Endothelial cell of hepatic sinusoid (primary cell): Measurements from ENCODE around the gene CNTNAP5.

Experiments used
- in situ Hi-C: cut with HindIII; loops from 2 replicates; pipeline ENCODE4 v1.10.0; 2017; ENCODE audit warnings: low sequenced_read_pairs

The CNTNAP5 gene

DNA sequence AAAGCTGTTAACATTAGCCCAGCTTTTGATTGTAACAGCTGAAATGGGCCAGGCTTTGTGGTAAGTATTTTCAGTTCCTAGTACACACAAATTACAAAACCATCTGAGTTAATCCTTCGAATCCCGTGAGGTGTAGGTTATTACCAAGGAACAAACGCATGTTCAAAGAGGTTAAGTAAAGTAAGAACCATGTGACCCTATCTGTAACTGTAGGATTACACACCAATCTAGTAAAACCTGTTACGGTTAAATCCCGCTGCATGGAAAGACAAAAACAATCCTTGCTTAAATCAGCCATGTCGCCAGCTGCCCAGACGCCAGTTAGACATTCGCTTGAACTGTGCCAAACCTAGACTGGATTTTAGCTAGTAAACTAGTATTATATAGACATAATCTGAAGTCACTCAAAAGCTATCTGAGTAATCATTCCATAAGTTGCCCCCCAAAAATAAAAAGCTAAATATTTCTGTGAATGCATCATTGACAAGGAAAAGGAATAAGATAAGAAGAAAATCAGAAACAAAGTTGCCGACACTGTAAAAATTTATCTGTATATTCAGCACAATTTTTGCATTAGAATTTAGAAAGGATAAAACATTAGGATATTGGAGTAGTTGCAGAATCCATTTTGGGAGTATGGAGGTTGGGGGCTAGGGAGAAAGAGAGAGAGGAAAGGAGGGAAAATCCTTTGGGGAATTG lies 638.0 kb downstream of the CNTNAP5 start:
- in situ Hi-C loops, result no loop called here

DNA sequence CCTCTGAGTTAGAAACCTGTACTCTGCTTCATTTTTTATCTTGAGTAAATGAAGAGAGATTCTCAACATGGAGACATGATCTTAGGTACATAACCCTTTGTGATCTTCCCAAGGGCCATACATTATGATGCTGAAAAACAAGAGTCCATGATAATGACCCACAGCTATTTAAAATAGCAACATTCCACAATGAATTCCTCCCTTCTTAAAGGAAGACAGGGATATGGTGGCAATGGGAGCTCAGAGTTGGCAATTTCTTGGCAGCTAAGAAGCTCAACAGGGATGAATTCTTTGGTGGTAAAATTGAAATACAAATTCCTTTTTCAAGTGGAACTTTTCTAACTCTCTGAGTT lies 638.5 kb downstream of the CNTNAP5 start:
- in situ Hi-C loops, result no loop called here

DNA sequence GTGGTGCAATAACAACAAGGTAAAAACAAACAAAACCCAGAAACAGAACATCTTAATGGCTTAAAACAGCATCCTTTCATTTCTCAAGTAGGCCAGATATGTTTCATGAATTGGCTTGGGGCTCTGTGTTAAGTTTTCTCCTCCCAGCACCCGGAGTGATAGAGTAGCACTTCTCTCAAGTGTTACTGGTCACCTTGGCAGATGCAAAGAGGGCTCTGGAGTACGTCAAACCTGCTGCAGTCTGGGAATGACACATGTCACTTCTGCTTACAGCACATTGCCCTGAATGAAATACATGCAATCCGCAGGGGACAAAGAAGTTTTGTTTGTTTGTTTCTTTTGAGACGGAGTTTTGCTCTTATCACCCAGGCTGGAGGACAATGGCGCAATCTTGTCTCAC lies 639.3 kb downstream of the CNTNAP5 start:
- in situ Hi-C loops, result no loop called here

DNA sequence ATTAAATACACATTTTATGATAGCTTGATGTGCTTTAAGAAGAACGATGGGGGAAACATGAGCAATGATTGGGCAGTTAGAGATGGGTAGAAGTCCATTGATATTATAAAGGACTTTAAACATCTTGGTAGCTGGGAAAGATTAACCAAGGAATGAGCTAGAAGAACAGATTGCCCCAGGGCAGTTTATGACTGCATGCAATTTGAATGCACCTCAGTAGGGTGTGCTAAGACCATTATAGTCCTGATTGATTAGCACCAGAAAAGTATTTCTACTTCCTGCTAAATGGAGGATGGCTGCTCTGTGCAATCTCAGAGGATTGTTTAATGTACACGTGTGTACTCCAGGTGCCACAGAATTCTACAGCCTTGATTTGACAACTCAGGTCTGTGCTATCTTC lies 641.9 kb downstream of the CNTNAP5 start:
- in situ Hi-C loops, result no loop called here

DNA sequence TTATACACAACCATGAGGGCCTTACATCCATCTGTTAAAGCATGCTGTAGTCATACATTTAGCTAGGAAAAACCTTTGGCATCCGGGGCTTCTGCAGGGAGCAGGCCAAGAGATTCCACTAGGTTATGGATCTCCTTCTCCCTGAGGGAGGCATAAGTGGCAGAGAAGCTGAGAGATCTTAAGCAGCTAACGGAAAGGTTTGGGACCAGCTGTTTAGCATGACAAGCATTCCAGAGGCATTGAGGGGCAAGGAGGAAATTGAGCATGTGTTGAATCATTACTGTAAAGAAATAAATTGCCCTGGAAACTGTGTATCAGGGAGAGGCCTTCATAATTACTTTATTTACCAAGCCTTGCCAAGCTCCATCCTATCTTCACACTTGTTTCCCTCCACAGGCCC lies 643.1 kb downstream of the CNTNAP5 start:
- in situ Hi-C loops, result no loop called here

DNA sequence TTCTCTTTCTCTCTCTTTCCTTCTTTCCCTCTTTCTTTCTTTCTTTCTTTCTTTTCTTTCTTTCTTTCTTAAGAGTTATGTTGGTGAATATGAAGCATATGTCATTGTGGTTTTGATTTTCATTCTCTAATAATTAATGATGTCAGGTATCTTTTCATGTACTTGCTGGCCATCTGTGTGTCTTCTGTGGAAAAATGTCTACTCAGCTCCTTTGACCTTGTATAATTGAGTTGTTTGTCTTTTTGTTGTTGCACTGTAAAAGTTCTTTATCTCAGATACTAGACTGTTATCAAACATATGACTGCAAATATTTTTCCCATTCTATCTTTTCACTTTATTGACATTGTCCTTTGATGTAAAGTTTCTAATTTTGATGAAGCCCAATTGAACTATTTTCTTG lies 645.1 kb downstream of the CNTNAP5 start:
- in situ Hi-C loops, result no loop called here

DNA sequence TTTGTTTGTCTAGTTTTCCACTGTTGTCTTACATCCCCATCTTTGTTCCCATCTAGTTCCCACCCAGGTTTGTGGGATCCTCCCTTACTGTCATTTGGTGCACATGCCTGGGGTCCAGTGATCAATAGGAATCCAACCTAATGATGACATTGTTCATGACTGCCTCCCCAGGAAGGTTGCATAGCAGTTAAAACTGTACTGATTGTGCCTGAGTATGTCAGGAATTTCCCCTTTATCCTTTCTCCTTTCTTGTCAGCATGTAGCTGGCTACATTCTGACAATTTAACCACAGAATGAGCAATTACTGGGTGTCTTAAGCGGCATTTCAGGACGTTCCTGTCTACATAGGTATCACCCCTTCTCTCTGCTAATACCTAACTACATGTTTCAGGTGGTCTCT lies 653.0 kb downstream of the CNTNAP5 start:
- in situ Hi-C loops, result no loop called here

DNA sequence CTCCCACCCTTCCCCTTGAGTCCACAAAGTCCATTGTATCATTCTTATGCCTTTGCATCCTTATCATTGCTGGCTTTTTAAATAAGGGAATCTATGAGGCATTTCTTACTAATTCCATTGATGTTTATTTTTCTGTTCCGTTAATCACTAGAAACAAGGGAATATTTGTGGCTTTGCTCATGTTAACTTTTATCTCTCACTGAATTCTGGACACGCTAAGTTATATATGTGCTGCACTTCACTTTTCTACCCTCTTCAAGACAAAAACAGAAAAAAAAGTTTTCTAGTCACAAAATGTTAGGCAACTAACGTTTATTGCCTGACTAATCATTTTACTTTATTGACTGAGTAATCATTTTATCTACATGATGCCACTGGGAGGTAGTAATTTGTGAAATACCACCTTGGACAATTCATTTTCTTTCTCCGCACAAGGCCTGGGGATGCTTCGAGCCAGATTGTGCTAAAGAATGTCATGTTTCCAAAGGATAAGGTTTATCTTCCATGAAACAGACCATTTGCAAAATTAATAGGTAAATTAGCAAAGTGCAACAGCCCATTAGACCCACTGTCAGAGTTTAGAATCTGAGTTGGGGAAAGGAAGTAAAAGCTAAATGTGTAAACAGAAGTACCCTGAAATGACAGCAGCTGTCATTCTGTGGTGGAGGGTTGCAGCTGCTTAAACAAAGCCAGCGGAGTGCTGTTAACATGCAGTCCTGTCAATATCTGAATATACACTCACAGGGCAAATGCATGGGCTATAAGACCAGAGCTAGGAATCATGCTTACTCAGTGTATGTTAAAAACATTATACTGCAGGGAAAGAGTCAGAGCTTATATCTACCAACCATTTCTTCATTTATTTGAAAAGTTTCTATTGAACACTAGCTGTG lies 658.7 kb downstream of the CNTNAP5 start:
- in situ Hi-C loops, result no loop called here

DNA sequence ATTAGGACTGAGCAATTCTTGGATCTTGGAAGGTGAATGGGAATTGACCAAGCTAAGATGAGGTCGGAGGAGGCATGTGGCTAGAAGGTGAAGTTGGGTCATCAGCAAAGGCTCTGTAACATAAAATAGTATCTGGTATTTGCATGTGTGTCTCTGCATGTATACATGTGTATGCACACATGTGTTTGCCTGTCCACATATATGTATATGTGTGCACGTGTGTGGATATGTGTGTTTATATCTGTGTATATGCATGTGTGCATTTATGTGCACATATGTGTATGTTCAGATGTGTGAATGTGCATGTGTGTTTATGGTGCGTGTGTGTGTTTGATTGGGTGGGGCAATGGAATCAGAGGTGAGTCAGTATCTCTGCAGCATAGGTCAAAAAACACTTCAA lies 664.3 kb downstream of the CNTNAP5 start:
- in situ Hi-C loops, result no loop called here

DNA sequence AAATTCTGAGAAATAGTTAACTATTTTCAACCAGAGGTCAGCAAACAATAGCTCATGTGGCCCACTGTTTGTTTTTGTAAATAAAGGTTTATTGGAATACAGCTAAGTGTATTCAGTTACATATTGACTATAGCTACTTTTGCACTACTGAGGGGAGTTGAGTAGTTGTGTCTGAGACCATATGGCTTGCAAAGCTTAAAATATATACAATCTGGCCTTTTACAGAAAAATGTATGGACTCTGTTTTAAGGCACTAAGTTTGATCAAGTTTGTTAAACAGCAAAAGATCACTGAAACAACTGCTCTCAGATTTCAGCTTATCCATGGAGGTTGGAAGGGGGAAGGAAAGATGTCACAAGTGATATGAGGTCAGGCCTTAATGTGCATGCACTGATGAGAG lies 667.1 kb downstream of the CNTNAP5 start:
- in situ Hi-C loops, result no loop called here

DNA sequence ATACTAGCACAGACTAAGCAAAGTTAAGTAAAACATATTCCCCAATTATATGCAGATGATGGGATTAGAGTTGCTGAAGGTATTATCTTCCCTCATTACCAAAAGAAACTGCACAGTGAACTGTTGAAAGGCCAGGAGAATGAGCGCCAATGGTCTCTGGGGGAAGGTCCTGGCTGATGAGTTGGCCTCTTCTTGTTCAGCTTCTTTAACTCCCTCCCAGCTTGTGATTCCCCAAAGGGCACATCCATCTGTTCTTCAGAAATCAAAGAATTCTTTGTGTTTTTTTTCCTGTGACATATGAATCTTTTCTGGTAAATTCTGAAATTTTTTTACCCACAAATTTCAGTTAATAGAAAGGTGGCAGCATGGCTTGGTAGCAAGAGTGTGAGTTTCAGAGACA lies 667.6 kb downstream of the CNTNAP5 start:
- in situ Hi-C loops, result no loop called here

DNA sequence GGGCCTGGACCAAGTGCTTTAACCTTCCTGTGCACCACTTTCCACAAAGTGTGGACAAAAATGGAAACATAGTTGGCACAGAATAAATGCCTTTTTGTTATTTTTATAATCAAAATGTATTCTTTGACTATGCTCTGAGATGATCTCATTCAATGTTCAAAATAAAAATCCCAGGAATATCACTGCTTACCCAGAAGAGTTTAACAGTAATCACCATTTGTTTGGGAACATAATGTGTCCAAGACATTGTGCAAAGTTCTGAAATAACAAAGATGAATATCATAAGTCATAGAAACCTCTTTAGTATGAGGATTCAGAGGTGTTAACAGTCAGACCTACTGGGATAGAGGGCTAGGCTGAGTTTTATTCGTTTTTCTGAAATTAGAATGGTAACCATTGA lies 668.1 kb downstream of the CNTNAP5 start:
- in situ Hi-C loops, result no loop called here

DNA sequence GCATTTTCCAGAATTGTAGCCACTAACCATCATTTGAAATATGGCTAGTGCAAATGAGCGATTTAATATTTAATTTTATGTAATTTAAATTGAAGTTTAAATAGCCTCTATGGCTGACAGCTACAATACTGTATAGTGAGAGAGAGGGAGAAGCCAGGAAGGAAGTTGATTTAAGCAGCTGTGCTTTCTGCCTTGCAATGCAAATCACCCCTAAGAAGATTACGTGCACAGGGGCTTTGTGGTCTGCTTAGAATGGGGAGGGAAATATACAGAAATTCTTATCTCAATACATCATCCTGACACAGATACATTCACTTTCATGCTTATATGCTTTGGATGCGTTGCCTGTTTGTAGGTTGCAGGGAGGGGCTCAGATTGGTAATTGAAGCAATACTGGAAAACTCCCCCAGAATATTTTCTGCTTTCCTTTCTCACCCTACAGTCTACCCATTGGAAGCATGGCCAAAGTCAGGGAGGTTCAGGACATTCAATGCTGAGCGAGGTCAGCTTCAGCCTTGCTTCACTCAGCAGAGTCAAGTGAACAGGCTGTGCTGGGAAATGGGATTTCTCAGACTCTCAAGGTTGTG lies 674.0 kb downstream of the CNTNAP5 start:
- in situ Hi-C loops, result no loop called here

DNA sequence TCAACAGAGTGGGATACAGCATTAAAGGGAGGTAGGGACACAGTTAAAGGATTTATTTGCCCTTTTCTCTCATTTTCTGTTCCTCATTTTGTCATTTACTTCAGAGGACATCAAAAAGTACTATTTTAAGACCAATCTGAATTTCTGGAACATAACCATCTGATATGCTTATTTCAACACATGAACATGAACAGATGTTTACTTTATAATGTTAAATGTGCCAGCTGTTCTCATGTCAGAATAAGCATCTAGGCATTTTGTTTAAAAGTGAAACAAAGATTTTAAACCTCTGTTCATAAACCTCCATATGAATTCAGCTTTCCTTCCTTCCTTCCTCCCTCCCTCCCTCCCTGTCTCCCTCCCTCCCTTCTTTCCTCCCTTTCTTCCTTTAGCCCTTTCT lies 677.7 kb downstream of the CNTNAP5 start:
- in situ Hi-C loops, result no loop called here

DNA sequence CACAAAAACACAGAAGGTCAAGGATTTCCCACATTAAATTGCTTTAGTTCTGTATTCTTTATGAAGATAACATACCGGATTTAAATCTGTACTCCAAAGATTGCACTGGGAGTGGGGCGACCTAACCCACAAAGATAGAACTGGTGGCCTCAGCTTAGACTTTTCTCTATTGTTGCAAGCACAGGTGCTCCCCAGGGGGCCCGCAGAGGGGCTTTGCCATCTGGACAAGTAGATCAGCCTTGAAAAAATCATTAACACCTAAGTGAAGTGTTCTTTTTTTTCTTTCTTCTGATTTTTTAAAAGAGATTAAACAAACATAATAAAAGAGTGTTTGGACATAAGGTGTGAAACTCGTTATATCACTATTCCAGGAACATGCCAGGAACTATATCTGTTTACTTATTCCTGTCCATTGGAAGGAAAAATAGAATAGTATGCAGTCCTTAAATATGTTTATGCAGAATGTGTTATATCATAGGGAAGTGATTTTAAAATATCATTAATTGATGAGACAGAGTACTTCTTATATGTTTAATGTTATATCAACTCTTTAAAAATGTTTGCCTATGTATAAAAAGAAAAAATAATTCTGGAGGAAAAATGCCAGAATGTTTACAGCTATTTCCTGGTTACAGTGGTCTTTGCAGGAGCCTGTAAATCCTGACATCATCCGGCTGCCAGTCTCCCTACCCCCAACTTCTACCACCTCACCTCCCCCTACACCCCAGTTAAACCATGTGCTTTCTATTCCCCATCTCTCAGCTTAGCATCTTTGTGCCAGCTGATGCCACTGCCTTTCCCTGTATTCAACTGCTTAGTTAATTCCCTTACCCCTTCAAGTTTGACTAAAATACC lies 679.2 kb downstream of the CNTNAP5 start:
- in situ Hi-C loops, result no loop called here

DNA sequence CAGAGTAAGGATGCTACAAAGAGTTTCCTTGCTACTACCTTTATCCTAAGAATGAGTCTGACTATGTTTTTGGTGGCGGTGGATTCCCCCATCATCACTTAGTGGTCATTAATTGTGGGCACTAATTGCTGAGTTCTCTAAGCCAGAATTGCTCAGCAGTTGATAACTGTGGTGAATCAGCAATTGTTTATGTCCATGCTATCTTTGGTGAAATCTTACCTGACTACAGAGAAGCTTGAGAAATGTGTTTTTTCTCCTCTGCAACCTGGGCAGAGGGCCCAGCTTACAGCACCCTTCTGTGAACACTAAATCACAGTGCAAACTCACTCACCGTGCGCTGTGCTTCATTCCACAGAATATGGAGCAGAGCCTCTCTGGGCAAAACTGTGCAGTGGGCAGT lies 683.6 kb downstream of the CNTNAP5 start:
- in situ Hi-C loops, result no loop called here

DNA sequence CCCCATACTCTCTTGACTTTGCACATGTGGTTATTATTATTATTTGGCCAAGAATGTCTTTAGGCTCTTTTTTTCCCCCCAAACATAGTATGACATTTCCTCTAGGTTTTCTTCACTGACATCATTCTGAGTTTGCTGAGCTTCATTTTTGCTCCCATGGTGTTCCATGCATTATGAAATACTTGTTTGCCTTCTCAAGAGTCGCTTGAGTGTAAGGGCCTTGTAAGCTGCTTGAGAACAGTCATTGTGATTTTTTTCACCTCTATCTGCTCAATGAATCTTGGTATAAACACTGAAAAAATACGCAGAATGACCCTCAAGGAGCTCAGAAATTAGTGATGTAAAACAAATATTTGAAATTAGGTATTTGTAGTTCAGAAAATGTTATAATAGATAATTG lies 688.9 kb downstream of the CNTNAP5 start:
- in situ Hi-C loops, result no loop called here

DNA sequence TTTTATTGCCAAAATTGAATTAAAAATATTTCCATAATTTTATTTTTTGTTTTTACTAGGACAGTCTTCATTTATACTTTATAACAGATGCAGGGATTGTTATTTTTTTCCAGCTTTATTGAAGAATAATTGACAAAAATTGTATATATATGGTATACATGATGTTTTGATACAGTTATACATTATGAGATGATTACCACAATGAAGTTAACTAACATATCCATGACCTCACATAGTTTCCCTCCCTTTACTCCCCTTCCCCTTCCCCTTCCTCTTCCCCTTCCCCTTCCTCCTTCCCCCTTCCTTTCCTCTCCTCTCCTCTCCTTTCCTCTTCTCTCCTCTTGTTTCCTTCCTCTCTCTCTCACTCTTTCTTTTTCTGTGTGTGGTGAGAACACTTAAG lies 700.1 kb downstream of the CNTNAP5 start:
- in situ Hi-C loops, result no loop called here

DNA sequence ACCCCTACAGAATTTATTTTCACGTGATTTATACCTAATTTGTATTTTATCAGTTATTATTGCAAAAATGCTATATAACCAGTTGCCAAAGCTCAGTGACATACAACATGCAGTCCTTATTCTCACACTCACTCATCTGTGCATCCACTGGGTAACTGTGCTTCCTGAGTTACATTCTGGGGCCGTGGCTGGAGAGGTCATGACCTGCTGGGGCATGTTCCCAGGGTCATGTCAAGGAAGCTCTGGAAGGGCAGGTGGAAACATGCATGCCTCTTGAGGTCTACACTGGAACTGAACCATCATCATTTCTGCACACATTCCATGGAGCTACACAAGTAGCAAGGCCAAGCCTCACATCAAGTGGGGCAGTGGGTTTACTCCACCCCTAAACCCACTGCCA lies 715.5 kb downstream of the CNTNAP5 start:
- in situ Hi-C loops, result no loop called here

DNA sequence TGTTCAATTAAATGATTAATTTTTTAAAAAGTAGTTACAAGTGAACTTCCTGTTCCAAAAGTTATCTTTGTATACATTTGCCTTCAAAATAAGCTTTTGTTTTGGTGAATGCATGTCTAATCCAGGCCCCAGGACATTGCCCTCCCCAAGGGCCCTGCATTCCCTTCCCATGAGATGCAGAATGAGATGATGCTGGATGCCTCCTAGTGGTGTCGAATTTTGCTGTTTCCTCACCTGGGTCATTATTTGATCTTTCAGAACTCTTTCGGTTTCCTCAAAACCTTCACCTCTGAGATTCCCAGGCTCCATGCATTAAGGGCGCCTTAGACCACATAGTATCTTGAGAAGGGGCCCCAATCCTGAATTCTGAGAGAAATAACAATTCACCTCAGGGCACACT lies 728.8 kb downstream of the CNTNAP5 start:
- in situ Hi-C loops, result no loop called here

DNA sequence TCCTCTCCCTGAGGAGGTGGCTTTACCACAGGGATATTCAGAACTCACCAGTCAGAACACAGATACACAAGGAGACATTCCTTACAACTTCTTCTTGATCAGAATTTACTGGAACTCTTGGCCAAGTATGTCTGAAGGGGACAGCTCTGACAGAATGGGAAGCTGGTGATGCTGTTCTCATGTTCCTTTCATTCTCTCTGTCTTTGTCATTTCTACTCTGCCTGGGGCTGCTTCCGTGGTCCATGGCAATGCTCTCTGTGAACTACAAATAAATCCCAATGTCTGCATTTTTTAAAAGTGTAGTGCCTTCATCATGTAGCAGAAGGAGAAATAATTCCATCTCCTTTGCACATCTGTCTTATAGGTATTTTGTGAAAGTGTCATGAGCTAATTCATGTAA lies 730.3 kb downstream of the CNTNAP5 start:
- in situ Hi-C loops, result no loop called here
